Mesenchymal stem cell (in vitro differentiated cells and primary cell): Measurements from ENCODE around the gene MAU2.
"Not testable (repeated sequence)": the region's sequence is repeated elsewhere in the genome, so short reads cannot be mapped to it uniquely, and the experiment has no call there.

ENCODE experiments used
- DNase-seq: peaks from one replicate; pipeline ENCODE4 v3.0.0-alpha.2; 2013
- H2AFZ ChIP-seq: one replicate; pipeline ENCODE4 v1.6.1; 2013; ENCODE audit warnings: low read depth, mild to moderate bottlenecking, control low read depth, inconsistent platforms, low read length, moderate library complexity
- H2AK5ac ChIP-seq: 2 replicates; pipeline ENCODE4 v1.6.1; 2013; ENCODE audit warnings: low read length, moderate library complexity, mild to moderate bottlenecking, inconsistent platforms; ENCODE audit not compliant: severe bottlenecking
- H2BK120ac ChIP-seq: one replicate; pipeline ENCODE4 v1.6.1; 2013; ENCODE audit warnings: low read depth, mild to moderate bottlenecking, inconsistent platforms, low read length, moderate library complexity
- H2BK12ac ChIP-seq, 2 experiments: one replicate each; pipeline ENCODE4 v1.6.1; 2013; ENCODE audit warnings: inconsistent platforms in 2 of 2, low read length in 2 of 2, mild to moderate bottlenecking in 2 of 2, moderate library complexity in 2 of 2, control low read depth in 1 of 2
- H2BK15ac ChIP-seq: one replicate; pipeline ENCODE4 v1.6.1; 2013; ENCODE audit warnings: mild to moderate bottlenecking, low read depth, inconsistent platforms; ENCODE audit not compliant: poor library complexity, severe bottlenecking
- H2BK5ac ChIP-seq: 2 replicates; pipeline ENCODE4 v1.6.1; 2013; ENCODE audit warnings: low read depth, mild to moderate bottlenecking, low read length, control low read depth, inconsistent platforms; ENCODE audit not compliant: poor library complexity, severe bottlenecking
- H3K14ac ChIP-seq, 2 experiments: one replicate each; pipeline ENCODE4 v1.6.1; 2013; ENCODE audit warnings: inconsistent platforms in 2 of 2, low read length in 2 of 2, control low read depth in 1 of 2, mild to moderate bottlenecking in 1 of 2, moderate library complexity in 1 of 2
- H3K18ac ChIP-seq, 2 experiments: one replicate each; pipeline ENCODE4 v1.6.1; 2013; ENCODE audit warnings: inconsistent platforms in 2 of 2, low read length in 2 of 2, control low read depth in 1 of 2, low read depth in 1 of 2, mild to moderate bottlenecking in 1 of 2
- H3K23ac ChIP-seq, 2 experiments: one replicate each; pipeline ENCODE4 v1.6.1; 2013; ENCODE audit warnings: inconsistent platforms in 2 of 2, low read length in 2 of 2, mild to moderate bottlenecking in 2 of 2, moderate library complexity in 2 of 2, control low read depth in 1 of 2
- H3K27ac ChIP-seq: 2 replicates; pipeline ENCODE4 v1.5.1; 2013; ENCODE audit warnings: mild to moderate bottlenecking, moderate library complexity, low read length, control low read depth, inconsistent platforms; ENCODE audit not compliant: poor library complexity, severe bottlenecking
- H3K27me3 ChIP-seq, 2 experiments: 2 replicates each; pipeline versions ENCODE4 v1.6.1 to v1.7.0; 2013; ENCODE audit warnings: low read length in 2 of 2, mild to moderate bottlenecking in 2 of 2, moderate library complexity in 2 of 2, control low read depth in 1 of 2, inconsistent platforms in 1 of 2; ENCODE audit not compliant: control insufficient read depth in 1 of 2, insufficient read depth in 1 of 2
- H3K36me3 ChIP-seq, 2 experiments: 2 replicates each; pipeline versions ENCODE4 v1.6.1 to v1.7.0; 2013; ENCODE audit warnings: low read length in 2 of 2, control low read depth in 1 of 2, inconsistent platforms in 1 of 2, low read depth in 1 of 2, mild to moderate bottlenecking in 1 of 2; ENCODE audit not compliant: insufficient read depth in 2 of 2, control insufficient read depth in 1 of 2
- H3K4ac ChIP-seq, 2 experiments: one replicate each; pipeline ENCODE4 v1.6.1; 2013; ENCODE audit warnings: inconsistent platforms in 2 of 2, low read length in 2 of 2, mild to moderate bottlenecking in 2 of 2, moderate library complexity in 2 of 2, control low read depth in 1 of 2, low read depth in 1 of 2
- H3K4me1 ChIP-seq: 2 replicates; pipeline ENCODE4 v1.6.1; 2013; ENCODE audit warnings: low read depth, low read length, control low read depth; ENCODE audit not compliant: control insufficient read depth, insufficient read depth
- H3K4me2 ChIP-seq: 2 replicates; pipeline ENCODE4 v1.6.1; 2013; ENCODE audit warnings: low read length, mild to moderate bottlenecking, inconsistent platforms; ENCODE audit not compliant: poor library complexity, severe bottlenecking
- H3K4me3 ChIP-seq, 2 experiments: 2 replicates each; pipeline versions ENCODE4 v1.5.1 to v1.7.0; 2013; ENCODE audit warnings: low read length in 2 of 2, mild to moderate bottlenecking in 2 of 2, control low read depth in 1 of 2, low read depth in 1 of 2; ENCODE audit not compliant: insufficient read depth in 1 of 2
- H3K79me1 ChIP-seq: replicated peaks from 2 replicates; pipeline ENCODE4 v1.6.1; 2013; ENCODE audit warnings: mild to moderate bottlenecking, control low read depth, low read length, inconsistent platforms; ENCODE audit not compliant: poor library complexity, severe bottlenecking
- H3K9ac ChIP-seq: 2 replicates; pipeline ENCODE4 v1.7.0; 2013; ENCODE audit warnings: mild to moderate bottlenecking, low read length, moderate library complexity
- H3K9me3 ChIP-seq: 2 replicates; pipeline ENCODE4 v1.7.0; 2013; ENCODE audit warnings: mild to moderate bottlenecking, low read length; ENCODE audit not compliant: control insufficient read depth
- H4K8ac ChIP-seq: one replicate; pipeline ENCODE4 v1.6.1; 2013; ENCODE audit warnings: inconsistent platforms, mild to moderate bottlenecking, low read length, moderate library complexity
- H4K91ac ChIP-seq: one replicate; pipeline ENCODE4 v1.6.1; 2013; ENCODE audit warnings: mild to moderate bottlenecking, low read length, inconsistent platforms
- WGBS: methylation state at CpG from one replicate; pipeline ENCODE4 v1.1.7; 2013; ENCODE audit warnings: mixed read lengths; 5-methylcytosine and 5-hydroxymethylcytosine counted together

The MAU2 gene

DNA sequence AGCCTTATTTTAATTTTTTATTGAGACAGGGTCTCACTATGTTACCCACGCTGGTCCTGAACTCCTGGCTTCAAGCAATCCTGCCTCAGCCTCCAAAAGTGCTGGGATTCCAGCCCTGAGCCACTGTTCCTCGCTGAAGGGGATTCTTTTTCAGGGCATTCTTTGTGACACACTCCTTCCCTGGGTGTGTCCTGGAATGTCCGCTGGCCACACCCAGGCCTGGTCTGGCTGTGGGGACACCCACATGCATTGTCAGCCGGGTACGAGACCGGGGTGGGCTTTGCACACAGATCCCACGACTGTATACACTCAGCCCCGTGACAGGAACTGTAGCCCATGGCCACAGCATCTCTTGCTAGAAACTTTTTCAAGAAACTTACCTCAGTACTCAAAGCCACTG is 50.4 kb downstream of the MAU2 start:
- H2BK12ac ChIP-seq = no peak overlapping the region
- H4K8ac ChIP-seq = peak overlapping the region; percentile 63
- H3K79me1 ChIP-seq = no peaks in the 10 kb centered on the region
- H3K9me3 ChIP-seq = no peaks in the 10 kb centered on the region
- no peaks in the 10 kb centered on the region for H3K36me3 ChIP-seq
- peaks cover 3% of the 10 kb centered on the region for H3K4me1 ChIP-seq
- no peak overlapping the region for H3K18ac ChIP-seq
- H2BK5ac ChIP-seq = no peak overlapping the region
- H4K91ac ChIP-seq = no peak overlapping the region
- no peak for DNase-seq
- no peak overlapping the region for H3K4me2 ChIP-seq
- no peak overlapping the region for H3K27ac ChIP-seq
- no peaks in the 10 kb centered on the region for H3K27me3 ChIP-seq
- H2AK5ac ChIP-seq = no peak overlapping the region
- no peak overlapping the region for H2BK120ac ChIP-seq
- H3K4ac ChIP-seq = peak overlapping the region in 1 of 2 experiments; percentile 75
- peak overlapping the region; percentile 20 for H2BK15ac ChIP-seq
- WGBS = 89% methylated on average over 8 of the region's 8 CpGs
- no peak overlapping the region for H3K9ac ChIP-seq
- no peak overlapping the region for H2AFZ ChIP-seq
- H3K14ac ChIP-seq = no peak overlapping the region
- no peak overlapping the region for H3K23ac ChIP-seq
- H3K4me3 ChIP-seq = no peak overlapping the region

- H3K4me1 ChIP-seq = no peaks in the 10 kb centered on the region
- H3K36me3 ChIP-seq = no peaks in the 10 kb centered on the region
- no peaks in the 10 kb centered on the region for H3K27me3 ChIP-seq
- no peak overlapping the region for H2BK120ac ChIP-seq
- H3K9me3 ChIP-seq = no peaks in the 10 kb centered on the region
- 59% methylated on average over 7 of the region's 8 CpGs for WGBS
- H3K23ac ChIP-seq = no peak overlapping the region
- H3K4ac ChIP-seq = no peak overlapping the region
- H2BK15ac ChIP-seq = no peak overlapping the region
- no peak overlapping the region for H4K91ac ChIP-seq
- H2BK12ac ChIP-seq = no peak overlapping the region
- H3K4me2 ChIP-seq = no peak overlapping the region
- no peak overlapping the region for H3K9ac ChIP-seq
- no peak overlapping the region for H2BK5ac ChIP-seq
- H3K18ac ChIP-seq = peak overlapping the region in 1 of 2 experiments; percentile 9
- no peak overlapping the region for H2AK5ac ChIP-seq
- no peak overlapping the region for H3K4me3 ChIP-seq
- peak overlapping the region; percentile 89 for H4K8ac ChIP-seq
- H3K14ac ChIP-seq = no peak overlapping the region
- peak; percentile 63 for DNase-seq
- no peaks in the 10 kb centered on the region for H3K79me1 ChIP-seq
- H2AFZ ChIP-seq = peak overlapping the region; percentile 61
- no peak overlapping the region for H3K27ac ChIP-seq
Measured at GRCh38 chr19:19372656-19373416, 52.2 kb downstream of the MAU2 start.

- H3K79me1 ChIP-seq = peaks cover 2% of the 10 kb centered on the region
- H3K36me3 ChIP-seq = no peaks in the 10 kb centered on the region
- H3K27ac ChIP-seq = no peak overlapping the region
- no peaks in the 10 kb centered on the region for H3K4me1 ChIP-seq
- no peak for DNase-seq
- H2BK5ac ChIP-seq = no peak overlapping the region
- no peak overlapping the region for H4K8ac ChIP-seq
- no peak overlapping the region for H2AK5ac ChIP-seq
- H3K4me3 ChIP-seq = no peak overlapping the region
- H3K4me2 ChIP-seq = no peak overlapping the region
- H3K9me3 ChIP-seq = no peaks in the 10 kb centered on the region
- H3K9ac ChIP-seq = peak overlapping the region; percentile 43
- H3K4ac ChIP-seq = no peak overlapping the region
- H2AFZ ChIP-seq = no peak overlapping the region
- no peak overlapping the region for H2BK12ac ChIP-seq
- H3K14ac ChIP-seq = no peak overlapping the region
- H2BK15ac ChIP-seq = no peak overlapping the region
- H2BK120ac ChIP-seq = no peak overlapping the region
- 100% methylated on average over 2 of the region's 2 CpGs for WGBS
- H3K27me3 ChIP-seq = no peaks in the 10 kb centered on the region
- no peak overlapping the region for H4K91ac ChIP-seq
- H3K18ac ChIP-seq = no peak overlapping the region
- no peak overlapping the region for H3K23ac ChIP-seq
Measured at GRCh38 chr19:19379527-19379926, 58.9 kb downstream of the MAU2 start.

GRCh38 chr19:19380316-19380715 is 59.7 kb downstream of the MAU2 start:
- not testable (repeated sequence) for H2BK120ac ChIP-seq, DNase-seq, H3K27ac ChIP-seq, H3K9ac ChIP-seq, H3K4ac ChIP-seq, H4K8ac ChIP-seq, H2AFZ ChIP-seq, H3K36me3 ChIP-seq, H3K79me1 ChIP-seq, H3K14ac ChIP-seq, H2BK12ac ChIP-seq, H2AK5ac ChIP-seq, H3K23ac ChIP-seq, H4K91ac ChIP-seq, H3K4me3 ChIP-seq, H2BK15ac ChIP-seq, H3K27me3 ChIP-seq, H3K4me2 ChIP-seq, H2BK5ac ChIP-seq, H3K4me1 ChIP-seq, H3K18ac ChIP-seq, H3K9me3 ChIP-seq
- WGBS = 95% methylated on average over 12 of the region's 12 CpGs
